GM21737 (cell line): ENCODE measurements around the gene ARHGAP23.
"Not testable (repeated sequence)": the region's sequence is repeated elsewhere in the genome, so short reads cannot be mapped to it uniquely, and the experiment has no call there.

Experiments used
- ATAC-seq: cut with Tn5 transposase; IDR thresholded peaks from one replicate; pipeline ENCODE4 v1.9.1; 2021; ENCODE audit warnings: mild to moderate bottlenecking, moderate library complexity; ENCODE audit not compliant: unreplicated experiment

The ARHGAP23 gene

DNA sequence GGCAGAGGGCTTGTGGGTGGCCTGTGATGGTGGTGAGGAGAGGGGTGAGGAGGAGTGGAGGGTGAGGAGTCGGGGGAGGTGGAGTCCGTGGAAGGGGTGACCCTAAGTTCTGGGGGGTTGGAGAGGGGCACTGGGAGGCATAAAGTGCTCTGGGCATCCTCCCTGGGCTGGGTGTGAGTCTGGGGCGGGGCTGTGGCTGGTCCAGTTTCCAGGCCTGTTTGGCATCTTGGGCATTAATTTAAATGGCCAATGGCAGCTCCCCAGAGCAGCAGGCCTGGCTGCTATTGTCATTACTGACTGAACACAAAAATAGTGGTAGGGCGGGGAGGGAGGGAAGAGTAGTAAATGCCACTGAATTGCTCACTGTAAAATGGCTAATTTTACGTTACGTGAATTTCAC lies 7.7 kb upstream of the ARHGAP23 start:
- ATAC-seq = no peak

DNA sequence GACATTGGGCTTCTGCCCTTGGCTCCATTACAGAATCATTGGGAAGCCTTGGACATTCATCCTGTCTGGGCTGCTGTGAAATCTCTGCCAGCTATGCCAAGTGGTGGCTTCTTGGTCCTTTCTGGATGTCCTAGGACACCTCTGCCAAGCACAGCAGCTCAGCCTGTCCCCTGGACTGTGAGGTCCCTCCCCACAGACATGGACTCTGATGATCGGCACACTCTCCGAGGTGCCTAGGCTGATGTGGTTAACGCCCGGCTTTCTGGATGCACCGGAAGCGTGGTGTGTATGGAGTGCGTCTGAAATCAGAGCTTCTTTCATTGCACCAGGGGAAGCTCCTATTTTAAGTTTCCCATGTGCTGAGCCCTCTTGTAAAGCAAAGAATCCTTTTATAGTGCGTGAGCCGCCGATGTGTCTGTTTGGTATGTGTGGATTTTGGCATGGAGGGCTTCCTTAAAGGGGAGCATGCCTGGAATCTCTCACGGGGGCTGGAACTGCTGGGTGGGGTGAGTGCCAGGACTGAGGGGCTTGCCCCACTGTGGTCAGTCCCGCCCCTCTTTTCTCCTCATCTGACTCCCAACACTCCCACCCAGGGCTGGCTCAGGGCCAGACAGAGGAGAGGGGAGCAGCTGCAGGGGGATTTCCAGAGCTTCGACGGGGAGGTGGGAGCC lies 7.0 kb upstream of the ARHGAP23 start:
- ATAC-seq = no peak

DNA sequence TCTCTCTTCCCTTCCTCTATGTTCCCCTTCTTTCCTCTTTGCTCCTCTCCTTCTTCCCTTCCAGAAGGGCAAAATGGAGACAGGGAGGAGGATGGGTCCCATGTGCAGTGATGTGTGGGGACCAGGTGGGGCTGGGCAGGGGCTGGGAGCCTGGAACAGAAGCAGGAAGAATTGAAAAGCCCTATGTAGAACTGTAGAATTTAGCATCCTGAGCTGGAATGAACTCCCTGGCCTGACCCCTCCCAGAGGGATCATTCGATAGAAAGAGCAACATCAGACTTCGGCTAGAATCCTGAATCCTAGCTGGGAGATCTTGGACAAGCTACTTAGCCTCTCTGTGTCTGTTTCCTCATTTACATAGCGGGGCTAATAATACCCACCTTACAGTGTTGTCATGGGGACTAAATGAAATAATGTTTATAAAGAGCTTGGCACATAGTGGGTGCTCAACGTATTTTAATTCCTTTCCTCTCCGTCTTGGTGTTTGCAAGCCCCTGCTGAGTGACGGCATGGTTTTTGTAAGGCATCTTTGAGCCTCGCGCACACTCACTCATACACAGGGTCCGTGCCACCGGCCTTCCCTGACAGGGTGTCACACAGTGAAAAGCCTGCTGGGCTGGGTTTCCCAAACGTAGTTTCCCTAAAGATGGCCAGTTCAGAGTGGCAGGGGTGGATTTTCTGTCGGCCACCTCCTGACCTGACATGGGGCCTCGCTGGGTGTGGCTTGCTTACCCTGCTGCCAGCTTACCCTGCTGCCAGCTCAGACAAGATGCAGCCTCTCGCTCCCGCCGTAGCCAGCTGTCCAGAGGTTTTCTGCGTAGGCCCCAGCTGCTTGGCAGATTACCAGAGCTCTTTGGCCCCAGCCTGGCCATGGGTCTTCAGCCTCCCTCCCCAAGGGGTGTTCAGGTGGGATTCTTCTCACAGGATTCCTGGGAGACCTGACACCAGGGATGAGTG lies 6.1 kb upstream of the ARHGAP23 start:
- ATAC-seq = no peak

DNA sequence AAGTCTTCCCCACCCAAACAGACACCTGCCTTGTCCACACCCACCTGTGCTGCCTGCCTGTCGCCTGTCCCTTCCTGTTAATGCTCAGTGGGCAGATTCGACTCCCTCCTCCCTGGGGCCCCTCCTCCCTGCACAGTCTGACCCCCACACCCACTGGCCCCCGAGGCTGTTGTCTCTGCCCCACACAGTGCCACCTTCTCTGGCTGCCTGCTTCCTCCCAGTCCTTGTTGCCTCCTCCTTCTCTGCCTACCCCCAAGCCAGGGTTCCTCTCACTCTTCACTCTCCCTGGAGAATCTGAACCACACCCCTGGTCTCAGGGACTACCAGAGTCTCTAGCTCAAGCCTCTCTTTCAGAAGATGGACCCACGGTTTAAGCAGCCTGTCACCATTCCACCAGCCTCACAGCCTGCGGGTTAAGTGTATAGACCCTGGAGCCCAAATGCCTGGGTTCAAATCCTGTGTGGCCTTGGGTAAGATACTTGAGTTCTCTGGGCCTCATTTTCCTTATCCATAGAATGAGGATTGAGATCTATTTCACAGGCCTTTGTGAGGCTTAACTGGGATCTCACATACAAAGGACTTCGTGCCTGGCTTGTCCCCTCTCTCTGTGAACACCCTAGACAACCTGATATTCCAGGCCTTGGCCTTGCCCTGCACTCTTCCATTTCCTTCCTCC lies 3.8 kb upstream of the ARHGAP23 start:
- no peak for ATAC-seq

DNA sequence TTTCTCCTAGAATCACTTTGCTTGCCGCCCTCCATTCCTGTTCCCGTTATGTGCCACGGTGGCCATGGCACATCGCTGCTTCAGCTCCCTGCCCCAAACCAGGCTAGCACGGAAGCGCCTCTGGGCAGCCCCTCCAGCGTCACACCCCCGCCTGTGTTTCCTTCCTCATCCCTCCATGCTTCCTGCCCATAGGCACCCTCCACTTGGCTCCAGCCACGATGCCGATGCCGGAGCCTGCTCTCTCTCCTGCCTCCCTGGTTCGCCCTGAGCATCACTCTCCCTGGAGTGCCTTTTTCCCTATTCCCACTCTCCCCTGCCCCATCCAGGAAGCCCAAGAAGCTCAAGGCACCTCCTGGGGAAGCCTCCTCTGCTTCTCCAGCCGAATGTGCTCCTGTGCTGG lies 3.2 kb upstream of the ARHGAP23 start:
- ATAC-seq = no peak

DNA sequence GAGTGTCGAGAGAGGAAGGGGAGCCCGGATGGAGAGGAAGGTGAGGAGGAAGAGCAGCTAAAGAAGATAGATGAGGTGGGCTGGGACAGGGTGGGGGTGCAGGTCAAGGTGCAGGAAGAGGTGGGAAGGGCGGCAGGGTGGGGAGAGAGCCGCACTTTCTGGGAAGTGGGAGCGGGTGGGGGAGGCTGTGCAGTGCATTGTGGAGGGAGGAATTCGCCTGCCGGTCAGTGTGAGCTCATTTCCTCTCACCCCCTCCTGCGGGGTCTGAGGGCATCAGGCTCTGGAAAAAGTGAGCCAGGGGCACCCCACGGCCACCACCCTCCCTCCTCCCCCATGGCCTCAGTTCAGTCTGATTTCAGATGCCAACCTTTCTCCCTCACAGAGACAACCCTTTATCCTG lies 2.5 kb upstream of the ARHGAP23 start:
- ATAC-seq = no peak

DNA sequence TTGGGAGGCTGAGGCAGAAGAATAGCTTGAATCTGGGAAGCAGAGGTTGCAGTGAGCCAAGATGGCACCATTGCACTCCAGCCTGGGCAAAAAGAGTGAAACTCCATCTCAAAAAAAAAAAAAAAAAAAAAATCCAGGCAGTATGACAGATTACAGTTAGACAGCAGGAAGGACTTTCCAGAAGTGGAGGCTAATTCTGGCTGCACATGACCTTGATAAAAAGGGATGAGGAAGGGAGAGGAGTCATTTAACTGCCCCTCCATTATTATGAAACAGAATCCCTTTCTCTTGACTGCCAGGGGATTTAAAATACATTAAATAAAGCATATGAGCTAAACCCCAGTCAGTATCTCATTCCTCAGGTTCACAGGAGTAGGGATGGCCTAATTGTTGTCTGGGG lies 1.8 kb upstream of the ARHGAP23 start:
- ATAC-seq = no peak

DNA sequence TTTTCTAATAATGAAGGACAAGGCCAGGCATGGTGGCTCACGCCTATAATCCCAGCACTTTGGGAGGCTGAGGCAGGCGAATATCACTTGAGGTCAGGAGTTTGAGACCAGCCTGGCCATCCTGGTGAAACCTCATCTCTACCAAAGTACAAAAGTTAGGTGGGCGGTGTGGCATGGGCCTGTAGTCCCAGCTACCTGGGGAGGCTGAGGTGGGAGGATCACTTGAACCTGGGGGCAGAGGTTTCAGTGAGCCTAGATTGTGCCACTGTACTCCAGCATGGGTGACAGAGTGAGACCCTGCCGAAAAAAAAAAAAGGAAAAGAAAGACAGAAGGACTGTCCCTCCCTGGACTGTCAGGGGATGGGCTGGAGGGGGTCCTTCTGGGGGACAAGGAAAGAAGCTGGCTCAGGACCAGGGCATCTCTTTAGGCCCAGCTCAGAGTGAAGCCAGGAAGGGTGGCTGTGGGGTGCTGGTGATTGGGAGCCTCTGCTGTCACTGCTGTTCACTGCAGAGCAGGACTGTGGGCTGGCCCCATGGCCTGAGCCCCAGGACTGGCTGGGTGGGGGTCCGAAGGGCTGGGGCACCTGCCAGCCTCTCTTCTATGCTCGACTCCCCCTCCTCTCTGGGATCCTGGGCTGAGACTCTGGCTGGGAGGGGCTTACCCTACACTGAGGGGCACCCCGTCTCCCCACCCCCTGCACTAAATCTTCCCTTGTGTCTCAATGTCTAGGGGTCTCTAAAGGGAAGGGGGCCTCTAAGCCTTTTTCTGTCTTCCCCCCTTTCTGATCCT lies 909 bp upstream of the ARHGAP23 start:
- no peak for ATAC-seq

DNA sequence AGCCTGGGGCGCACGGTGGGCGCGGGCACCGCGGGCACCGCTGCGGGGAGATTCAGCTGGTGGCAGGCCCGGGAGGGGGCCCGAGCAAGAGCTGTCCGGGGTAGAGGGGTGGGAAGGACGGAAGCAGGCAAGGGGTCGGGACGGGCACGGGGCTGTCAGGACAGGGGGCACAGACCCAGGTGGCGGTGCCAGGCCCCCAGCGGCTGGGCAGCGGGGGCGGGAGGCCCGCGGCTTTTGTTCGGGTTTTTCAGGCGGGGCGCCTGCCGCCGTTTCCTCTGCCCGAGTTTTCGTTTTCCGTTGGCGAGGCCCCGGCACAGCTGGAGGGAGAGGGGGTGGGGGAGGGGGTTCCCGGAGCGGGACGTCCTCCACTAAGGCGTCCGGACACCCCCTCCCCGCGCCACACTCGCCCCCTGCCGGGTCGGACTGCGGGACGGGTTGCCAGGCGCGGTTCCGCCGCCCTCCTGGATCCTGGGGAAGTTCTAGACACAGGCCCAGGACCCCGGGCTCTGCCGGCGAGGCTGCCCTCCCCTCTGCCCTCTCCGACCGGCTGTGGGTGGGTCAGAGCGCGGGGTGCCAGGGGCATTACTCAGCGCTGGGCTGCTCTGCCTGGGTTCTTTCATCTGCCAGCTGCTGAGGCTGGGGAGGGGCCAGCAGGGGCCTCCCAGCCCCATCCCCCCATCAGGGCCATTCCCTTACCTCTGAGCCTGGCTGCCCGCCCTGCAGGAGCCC lies 543 bp downstream of the ARHGAP23 start:
- ATAC-seq = no peak

DNA sequence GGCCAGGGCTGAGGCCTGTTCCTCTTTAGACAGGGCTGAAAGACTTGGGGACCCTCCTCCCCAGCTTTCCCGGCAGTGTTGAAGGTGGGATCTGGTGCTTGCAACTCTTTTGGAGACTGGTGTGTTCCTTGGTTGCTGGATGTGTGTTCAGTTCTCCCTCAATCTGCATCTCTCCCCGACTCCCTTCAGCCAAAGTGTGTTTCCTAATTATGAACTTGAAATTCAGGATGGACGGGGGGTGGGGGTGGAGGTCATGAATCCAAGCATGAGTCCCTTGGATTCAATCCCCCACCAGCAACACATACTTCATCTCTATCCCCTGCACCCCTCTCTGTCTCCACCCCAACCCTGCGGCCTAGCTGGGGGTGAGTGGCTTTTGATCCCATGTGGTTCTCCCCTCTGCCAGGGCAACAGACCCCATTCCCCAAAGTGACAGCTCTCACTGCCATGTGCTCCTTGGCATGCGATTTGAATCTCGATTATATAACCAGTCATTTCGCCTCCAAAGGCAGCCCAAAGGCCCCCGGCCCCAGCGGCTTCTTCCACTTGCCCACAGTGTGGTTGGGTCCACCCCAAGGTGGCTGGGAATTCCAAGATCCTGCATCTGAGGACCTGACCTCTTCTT lies 1.3 kb downstream of the ARHGAP23 start:
- no peak for ATAC-seq

DNA sequence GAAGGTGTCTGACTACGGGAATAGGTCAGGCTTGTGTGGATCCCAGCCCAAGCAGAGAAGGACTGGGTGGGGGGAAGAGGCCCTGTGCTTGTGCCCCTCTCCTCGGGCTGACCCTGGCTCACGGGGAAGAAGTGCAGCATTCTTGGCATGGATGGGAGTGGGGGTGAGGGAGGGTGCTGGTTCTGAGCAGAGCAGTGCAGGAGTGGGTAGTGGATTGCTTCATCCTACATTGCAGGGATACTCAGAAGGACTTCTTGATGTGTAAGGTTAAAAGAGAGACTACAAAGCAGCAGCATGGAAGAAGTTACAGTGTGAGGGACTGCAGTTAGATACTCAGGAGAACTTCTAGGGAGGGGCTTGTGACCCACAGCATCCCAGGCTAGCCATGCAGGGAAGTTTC lies 2.1 kb downstream of the ARHGAP23 start:
- ATAC-seq = no peak

DNA sequence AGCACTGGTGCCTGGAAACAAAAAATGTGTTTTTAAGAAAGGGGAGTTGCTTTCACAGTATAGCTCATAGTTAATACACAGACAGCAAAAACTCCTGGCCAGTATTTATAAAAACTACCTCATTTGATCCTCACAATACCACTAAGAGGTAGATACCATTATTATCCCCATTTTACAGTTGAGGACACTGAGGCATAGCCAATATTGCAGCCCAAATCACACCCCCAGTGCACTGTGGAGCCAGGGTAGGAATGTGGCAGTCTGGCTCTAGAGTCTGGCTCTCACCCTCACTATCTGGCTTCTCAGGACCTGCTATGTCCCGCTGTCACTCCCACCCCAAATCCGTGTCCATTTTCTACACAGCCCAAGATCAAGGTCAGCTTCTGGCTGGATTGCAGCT lies 2.6 kb downstream of the ARHGAP23 start:
- ATAC-seq = no peak

DNA sequence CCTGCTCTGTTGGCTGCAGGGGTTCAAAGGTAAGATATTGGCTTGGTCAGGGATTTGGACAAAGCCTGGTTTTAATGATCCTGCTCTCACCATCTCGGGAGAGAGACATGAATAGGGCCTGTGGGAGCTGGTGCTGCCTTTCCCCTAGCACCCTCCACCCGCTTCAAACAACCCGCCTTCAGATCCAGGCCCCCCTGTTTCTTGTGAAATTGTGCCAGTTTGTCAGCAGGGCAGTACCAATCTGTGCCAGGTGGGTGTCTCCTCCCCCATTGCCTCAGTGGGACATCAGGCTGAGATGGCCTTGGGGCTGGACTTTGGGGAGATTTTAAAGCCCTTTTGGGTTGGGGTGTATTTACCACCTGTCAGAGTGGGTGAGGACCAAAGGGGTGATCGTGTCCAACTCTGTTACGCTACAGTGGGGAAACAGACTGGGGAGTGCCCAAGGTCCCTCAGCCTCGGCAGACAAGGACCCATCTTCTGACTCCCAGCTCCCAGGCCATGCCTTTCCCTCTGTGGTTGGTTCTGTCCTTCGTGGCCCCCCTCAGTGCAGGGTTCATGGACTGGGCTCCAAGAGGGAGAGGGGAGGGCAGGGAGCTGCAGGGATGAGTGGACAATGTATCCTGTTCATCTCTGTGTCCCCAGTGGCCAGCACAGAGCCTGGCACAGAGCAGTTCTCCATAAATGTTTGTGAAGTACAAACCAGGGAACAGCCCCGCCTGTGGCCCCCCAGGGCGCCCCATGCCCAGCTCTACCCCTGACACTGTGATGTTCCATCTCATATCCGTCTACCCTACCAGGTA lies 3.3 kb downstream of the ARHGAP23 start:
- ATAC-seq = no peak

DNA sequence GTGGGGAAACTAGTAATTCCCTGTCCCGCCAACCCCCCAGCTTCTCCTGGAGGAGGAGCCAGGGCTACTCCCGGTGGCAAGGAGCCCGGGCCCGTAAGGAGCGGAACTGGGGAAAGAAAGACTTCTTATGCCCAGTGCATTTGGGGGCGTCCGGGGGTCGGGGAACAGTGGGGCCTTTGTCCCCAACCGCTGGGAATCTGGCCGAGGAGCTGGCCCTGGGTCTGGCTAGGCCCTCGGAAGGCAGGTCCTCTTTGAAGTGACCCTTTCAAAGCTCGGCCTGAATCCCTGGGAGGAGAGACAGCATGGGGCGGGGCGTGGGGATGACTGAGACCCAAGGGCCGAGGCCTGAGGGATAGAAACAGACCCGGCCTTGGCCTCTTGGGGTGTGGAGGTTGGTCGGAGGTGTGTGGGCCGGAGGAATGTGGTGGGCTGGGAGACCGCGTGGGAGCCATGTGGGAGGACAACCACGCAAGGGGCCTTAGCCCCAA lies 6.0 kb downstream of the ARHGAP23 start:
- no peak for ATAC-seq

DNA sequence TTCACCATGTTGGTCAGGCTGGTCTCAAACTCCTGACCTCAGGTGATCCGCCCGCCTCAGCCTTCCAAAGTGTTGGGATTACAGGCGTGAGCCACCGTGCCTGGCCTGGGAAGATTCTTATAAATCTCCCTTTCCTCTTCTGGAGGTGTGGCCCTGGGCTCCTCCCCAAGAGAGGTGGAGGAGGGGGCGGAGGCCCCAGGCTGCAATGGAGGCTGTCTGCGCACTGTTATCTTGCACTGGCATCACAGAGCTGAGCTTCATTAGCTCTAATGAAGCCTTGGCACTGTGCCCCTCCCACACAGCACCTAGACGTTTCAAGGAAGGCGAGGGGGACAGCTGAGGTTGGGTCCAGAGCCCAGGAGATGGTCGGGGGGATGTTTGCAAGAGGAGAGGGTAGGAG lies 7.5 kb downstream of the ARHGAP23 start:
- no peak for ATAC-seq

DNA sequence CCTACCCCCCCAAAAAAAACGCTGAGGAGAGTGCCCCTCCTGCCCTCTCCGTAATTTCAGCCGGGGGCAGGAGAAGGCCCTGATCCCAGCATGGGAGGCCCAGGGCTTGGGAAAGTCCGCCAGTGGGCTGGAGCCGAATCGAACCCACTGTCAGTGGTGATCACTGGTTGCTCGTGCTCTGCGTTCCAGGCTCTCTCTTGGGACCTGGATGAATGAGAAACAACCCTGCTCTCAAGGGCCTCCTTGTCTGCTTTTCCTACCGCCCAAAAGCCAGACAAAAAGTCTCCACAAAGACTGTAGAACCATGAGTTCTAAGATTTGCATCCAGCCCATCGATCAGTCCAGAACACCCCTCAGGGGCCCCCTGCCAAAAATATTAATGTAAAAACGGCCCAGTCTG lies 8.1 kb downstream of the ARHGAP23 start:
- no peak for ATAC-seq

DNA sequence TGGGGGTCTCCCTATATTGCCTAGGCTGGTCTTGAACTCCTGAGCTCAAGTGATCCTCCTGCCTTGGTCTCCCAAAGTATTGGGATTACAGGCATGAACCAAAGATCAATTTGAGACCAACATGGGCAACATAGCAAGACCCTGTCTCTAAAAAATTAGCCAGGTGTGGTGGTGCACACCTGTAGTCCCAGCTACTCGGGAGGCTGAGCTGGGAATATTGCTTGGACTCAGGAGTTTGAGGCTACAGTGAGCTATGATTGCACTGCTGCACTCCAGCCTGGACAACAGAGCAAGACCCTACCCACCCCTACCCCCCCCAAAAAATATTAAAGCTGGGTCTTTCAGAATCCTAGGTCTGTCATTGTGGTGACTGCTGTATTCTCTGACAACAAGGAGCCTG lies 9.0 kb downstream of the ARHGAP23 start:
- ATAC-seq = not testable (repeated sequence)

DNA sequence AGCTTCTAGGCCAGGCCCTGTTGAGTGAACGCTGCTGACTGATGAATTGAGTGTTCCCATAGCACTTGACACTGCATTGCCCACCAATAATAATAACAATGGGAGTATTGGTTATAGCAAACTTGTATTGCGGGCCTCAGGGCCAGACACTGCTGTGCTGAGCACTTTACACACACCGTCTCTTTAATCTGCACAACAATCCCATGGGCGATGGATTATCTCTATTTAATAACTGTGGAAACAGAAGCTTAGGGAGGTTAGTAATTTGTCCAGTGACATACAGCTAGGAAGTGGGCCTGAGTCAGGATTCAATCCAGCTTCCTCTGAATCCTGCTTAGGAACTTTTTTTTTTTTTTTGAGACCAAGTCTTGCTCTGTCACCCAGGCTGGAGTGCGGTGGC lies 11.2 kb downstream of the ARHGAP23 start:
- ATAC-seq = no peak
